Measurements from ENCODE around the gene ARHGEF37.
"Not testable (repeated sequence)": the region's sequence is repeated elsewhere in the genome, so short reads cannot be mapped to it uniquely, and the experiment has no call there.

ARHGEF37 gene

DNA sequence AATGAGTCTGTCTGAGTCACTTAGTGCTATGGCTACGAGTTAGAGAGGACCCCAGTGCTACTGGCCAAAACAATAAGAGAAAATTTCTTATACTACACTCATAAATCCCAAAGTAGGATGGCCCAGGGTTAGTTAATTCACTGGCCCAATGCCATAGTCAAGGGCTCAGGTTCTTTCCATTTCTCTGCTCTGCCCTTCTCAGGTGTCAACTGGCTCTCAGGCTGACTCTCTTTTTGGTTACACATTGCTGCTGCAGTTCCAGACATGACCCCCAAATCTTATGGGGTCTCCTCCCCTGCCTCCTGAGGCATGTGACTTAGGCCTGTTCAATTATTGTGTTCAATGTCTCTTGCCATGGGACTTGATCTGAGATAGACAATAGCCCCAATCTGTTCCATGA is 70.4 kb downstream of the ARHGEF37 start:
- DNase-seq: no peak

DNA sequence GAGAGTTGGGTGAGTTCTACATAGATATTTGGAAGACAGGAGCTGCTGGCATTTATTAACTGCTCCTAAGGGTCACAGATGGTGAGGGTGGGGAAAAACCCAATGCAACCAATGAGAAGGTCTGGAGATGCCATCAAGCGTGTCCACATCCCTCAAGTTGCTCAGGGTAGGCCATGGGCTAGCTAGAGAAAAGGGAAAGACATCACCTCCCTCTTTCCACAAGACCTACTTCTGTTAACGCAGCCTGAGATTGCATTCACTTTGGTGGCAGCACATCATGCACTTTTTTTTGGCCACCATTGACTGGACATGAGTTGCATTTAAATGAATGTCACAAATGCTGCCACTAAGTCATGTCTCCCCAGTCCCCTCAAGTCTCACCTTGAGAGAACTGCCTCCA is 71.4 kb downstream of the ARHGEF37 start:
- no peak for DNase-seq

DNA sequence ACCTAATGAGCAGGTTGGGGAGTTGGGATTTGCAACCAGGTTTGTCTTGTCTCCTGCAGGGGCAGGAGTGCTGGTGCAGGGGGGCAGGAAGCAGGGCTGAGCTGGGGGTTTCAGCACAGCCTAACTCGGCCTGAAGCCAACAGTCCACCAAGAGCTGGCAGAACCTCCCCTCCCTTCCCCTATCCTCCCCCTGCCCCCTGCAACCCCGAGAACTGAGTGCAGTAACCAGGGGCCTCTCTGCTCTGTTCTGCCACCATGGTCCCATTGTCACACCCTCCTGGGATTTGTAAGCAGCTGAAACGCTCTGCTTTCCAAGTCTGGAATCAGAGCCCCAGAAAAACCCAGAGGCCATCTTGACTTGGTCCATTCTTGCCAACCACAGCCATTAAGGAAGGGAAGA is 72.9 kb downstream of the ARHGEF37 start:
- no peak for DNase-seq

DNA sequence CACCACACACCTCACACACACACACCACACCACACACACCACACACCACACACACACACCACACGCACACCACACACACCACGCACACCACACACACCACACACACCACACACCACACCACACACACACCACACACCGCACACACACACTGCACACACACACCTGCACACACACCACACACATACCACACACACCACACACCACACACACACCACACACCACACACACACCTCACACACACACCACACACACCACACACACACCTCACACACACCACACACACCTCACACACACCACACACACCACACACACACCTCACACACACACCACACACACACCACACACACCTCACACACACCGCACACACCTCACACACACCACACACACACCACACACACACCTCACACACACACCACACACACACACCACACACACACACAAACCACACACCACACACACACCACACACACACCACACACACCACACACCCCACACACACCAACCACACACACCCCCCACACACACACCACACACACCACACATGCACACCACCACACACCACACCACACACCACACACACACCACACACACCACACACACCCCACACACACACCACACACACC is 73.7 kb downstream of the ARHGEF37 start:
- no peak for DNase-seq

DNA sequence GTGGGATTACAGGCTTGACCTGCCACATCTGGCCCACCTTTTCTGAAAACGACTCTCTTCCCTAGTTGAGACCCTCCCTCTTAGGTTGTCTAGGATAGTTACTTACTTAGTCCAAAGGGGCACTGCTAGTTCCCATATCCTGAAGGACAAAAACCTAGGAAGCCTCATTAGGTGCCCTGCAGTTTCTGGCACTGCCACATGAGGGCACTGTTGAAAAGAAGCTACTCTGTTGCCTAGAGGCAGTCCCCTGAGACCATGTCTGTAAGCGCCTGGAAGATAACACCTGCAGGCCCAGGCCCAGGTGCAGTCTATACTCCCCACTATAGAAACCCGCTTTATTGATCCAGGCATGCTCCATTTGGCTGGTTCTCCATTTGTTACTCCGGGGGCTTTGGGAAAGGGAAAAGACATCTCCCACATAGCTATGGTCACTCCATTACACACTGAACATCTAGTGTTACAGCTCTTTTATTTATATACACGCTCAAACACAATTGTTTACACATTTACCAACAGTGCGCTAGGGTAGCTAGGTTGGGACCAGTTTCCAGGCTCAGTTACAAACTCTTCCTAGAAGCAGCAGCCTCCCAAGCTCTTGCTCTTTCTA is 75.4 kb downstream of the ARHGEF37 start:
- no peak for DNase-seq

DNA sequence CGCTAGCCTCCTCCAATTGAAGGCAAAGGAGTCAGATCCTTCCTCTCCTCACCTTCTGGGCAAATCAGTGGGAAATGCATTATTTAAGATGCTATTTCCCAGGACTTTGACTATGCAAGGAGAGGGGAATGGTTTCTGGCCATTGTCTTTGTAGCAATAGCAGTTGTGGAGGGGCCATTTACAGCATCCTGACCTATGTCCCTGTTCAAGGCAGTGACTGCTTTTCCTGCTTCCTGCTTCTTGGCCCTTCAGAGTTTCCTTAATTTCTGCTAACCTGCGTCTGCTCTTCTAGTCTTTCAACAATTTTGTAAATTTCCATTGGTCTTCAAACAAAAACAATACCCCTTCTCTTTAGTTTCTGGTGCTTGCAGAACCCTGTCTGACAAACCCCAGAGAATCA is 76.0 kb downstream of the ARHGEF37 start:
- DNase-seq: no peak

DNA sequence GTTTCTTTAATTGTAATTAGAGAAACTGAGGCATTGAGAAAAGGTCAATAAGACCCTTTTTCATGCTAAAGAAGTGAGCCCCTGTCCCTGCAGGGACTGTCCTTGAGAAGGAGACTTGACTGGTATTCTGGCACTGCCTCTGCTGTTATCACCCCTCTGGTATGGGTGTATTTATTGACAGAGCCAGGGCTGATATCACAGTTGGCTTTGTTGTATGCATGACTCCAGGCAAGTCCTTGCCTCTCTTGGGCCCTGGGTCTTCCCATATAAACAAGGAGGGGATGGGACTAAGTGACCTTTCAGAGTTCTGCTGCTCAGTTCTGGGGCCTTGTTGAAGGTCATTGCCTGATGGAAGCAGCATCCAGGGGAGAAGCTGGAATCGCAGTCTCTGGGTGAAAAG is 77.0 kb downstream of the ARHGEF37 start:
- DNase-seq: no peak

DNA sequence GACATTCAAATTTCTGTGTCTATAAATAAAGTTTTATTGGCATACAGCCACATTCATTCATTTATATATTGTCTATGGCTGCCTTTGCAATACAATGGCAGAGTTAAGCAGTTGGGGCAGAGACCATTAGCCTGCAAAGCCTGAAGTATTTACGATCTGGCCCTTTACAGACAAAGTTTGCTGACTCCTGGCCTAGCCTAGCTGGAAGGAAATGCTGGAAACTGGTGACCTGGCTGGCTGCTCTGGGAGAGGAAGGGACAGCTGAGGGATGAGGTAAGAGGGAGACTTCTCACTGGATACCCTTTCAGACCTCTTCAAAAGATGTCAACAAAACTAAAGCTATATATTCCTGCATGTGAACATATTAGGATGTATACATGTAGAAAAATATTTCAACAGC is 82.8 kb downstream of the ARHGEF37 start:
- DNase-seq: no peak

DNA sequence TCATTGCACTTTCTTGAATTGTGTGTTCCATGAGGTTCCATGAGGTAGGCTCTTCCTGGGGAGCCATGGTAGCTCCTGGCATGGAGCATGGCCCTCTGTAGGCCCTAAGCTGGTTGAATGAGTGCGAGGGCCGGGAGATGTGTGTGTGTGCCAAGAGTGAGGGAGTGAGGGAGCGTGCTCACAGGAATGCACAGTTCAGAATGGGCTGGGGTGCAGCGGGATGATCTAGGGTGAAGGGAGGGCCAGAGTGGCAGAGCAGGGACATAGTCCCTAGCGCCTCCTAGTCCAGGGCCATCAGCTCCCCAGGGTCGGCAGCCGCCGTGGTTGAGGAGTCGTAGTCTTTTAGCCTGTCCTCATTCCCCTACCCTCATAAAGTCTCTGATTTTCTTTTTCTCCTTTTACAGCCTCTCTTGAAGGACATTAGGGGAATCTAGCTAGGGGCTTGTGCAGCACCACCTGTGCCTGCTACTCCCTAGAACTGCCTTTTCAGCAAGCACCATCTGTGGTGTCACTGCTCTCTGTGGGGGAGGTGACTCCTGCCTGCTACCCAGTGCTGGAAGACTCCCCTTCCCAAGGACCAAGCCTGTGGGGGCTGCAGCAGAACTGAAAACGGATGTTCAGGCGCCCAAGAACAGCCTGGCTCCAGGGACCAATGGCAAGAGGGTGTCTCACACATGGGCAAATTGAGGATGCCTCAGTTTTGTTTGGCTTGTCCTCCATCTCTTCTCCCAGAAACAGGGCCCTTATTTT is 83.5 kb downstream of the ARHGEF37 start:
- no peak for DNase-seq

DNA sequence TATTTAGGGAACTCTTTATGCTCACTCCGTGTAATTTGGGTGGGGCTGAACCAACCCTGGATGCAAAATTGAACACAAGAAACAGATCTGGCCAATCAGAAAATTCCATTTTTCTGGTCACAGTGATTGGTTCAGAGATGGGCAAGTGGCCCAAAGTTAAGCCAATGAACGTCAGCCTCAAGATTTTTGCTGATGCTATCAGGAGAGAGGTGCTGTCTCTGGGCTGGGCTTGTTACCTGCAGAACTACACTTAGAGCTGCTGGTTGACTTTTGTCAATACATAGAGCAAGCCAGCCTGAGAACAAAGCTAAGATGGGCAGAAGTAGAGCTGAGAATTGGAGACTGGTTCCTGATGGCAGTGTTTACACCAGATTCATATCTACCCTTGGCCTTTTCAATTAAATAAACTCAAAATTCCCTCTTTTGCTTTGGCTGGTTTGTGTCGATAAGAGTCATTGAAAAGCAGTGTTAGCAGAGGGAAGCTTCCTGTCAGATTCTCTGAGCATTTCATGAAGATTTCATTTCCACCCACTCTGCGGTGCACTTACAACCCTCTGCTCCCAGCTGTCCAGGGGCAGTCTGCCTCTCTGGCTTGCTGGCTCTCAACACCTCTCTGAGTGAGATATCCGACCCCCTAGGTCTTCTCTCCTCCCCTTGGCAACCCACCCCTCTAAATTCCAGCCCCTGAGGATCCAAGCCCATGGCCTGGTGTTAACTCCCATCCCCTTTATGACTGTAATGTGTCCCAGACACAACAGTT is 84.3 kb downstream of the ARHGEF37 start:
- no peak for DNase-seq

DNA sequence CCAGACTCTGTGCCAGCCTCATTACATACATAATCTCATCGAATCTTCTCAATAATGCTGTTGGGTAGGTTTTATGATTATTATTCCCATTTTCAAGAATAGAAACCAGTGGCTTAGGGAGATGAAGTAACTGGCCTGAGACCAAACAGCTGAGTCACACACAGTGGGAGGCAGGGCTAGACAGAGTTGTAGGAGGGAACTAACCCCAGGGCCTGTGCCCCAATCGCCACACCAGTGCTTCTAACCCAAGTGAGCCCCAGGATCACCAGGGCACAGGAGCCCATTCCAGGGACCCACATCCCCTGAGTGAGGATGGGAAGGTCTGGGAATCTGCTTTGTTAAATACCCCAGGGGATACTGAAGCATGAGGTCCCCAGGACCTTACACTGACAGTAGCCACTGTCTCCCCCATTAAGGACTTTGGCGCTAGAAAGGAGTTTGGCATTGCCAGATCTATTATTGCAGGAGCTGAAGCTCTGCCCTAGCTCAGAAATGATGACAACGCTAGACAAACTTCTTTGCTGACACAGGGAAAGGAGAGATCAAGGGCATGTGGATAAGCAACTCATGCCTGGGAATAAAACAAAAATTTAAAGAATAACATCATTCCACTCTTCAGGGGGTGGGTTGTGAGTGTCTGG is 85.0 kb downstream of the ARHGEF37 start:
- DNase-seq: no peak

DNA sequence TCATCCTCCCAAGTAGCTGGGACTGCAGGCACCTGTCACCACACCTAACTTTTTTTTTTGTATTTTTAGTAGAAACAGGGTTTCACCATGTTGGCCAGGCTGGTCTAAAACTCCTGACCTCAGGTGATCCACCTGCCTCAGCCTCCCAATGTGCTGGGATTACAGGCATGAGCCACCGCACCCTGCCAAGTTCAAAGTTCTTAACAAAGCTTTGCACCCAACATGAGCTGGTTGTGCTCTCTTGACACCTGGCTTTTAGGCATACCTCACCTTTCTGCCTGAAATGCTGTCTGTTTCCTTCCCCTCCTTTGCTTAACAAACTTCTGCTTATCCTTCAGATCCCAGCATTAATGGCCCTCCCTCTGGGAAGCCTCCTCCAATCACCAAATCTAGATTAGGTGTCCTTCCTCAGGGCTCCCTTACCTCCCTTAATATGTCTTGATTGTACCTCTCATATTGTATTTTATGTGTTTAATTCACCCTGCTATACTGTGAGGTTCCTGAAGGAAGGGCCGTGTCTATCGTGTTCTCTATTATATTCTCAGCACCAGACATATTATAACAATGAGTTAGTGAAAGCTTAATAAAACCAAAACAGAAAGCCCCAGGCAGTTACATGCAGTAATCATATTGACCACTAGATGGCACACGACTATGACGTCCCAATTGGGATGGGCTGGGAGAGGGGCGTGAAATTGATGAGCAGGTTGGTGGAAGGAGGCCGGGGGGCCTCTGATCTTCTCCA is 86.0 kb downstream of the ARHGEF37 start:
- no peak for DNase-seq

DNA sequence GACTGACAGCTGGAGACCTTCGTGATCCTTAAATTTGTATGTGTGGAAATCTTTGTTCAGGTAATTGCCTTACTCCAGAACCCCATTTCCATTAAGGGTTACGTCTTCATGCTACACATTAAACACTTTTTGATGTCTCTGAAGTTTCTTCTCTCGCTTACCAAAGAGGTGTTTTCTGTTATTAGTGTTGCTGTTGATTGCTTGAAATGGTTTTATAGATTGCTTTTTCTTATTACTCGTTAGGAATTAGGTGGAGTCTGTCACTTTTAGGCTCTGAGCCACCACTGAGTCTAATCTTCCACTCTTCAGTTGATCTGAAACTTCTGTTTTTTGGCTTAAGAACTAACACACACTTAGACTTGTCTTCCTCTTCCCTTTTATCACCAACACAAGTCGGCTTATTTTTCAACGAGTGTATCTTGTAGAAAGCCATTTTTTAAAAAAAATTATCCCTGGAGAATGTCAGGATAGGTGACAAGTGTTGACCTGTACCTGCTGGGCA is 86.6 kb downstream of the ARHGEF37 start:
- no peak for DNase-seq

DNA sequence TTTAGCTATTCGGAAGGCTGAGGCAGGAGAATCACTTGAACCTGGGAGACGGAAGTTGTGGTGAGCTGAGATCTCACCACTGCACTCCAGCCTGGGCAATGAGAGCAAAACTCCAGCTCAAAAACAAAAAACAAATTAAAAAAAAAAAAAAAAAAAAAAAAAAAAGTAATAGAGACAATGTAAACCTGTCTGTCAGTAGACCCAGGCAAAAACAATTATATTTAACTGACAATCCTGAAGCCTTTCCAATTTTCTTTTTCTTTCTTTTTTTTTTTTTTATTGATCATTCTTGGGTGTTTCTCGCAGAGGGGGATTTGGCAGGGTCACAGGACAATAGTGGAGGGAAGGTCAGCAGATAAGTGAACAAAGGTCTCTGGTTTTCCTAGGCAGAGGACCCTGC is 88.0 kb downstream of the ARHGEF37 start:
- not testable (repeated sequence) for DNase-seq

DNA sequence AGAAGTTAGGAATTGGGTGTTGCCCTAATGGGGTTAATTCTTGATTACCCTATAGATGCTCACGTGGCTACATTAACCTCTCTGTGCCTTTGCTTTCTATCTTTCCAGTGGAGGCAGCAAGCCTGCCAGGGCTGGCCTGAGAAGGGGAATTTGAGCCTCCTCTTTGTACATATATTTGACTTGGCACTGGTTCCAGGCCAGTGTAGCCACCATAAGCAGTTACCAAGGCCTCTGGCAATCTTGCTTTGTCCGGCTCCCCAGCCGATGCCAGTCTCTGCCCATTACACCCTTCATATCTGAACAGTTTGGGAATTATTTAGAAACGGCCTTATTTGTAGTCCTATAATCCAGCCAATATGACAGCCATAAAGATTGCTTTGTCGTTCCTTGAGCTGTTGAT is 90.2 kb downstream of the ARHGEF37 start:
- no peak for DNase-seq

DNA sequence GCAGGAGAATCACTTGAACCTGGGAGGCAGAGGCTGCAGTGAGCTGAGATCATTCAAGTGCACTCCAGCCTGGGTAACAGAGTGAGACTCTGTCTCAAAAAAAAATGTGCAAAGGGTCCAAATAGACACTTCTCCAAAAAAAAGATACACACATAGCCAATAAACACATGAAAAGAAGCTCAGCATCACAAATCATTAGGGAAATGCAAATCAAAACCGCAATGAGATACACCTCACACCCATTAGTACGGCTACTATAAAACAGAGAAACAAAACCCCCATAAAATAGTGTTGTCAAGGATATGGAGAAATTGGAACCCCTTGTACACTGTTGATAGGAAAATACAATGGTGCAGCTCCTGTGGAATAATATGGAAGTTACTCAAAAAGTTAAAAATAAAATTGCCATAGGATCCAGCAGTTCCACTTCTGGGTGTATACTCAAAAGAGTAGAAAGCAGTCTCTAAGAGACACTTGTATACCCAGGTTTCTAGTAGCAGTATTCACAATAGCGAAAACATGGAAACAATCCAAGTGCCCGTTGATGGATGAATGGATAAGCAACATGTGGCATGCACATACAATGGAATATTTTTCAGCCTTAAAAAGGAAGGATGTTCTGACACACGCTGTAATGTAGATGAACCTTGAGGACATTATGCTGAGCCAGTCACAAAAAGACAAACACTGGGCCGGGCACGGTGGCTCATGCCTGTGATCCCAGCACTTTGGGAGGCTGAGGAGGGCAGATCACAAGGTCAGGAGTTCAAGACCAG is 91.6 kb downstream of the ARHGEF37 start:
- DNase-seq: no peak

DNA sequence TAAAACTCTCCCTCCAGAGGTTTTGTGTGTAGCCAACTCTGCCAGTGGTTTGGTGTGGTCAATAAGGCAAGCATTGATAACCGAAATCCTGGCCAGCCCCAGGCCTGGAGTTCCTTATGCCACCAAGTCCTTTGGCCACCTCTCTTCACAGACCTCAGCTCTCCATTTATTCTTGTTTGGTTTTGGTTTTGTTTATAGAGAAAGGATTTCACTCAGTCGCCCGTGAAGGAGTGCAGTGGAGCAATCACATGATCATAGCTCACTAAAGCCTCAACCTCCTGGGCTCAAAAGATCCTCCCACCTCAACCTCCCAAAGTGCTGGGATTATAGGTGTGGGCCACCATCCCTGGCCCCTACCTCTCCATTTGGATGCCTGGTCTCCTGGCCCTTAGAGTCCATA is 93.4 kb downstream of the ARHGEF37 start:
- DNase-seq: no peak

DNA sequence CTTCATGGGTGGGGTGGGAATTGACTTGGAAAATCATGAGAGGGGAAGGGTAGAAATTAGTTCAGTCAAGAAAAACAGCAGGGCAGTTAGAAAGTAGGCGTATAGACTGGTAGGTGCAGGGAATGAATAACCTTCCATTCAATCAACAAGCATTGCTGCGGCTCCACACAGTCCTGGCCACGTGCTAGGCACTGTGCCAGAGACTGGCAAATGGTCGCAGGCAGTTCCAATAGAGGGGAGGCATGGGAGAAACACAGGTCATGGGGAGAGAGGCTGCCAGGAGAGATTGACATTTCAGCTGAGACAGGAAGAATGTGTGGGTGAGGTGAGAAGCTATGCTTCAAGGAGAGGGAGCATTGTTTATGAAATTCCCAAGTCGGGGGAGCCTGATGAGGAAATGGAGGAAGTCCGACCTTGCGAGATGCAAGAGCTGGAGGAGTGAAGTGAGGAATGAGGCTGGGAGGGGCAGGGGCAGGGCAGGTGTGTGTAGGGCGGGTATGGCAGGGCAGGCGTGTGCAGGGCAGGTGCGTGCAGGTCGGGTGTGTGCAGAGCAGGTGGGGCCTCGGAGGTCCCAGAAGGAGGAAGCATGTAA is 94.4 kb downstream of the ARHGEF37 start:
- no peak for DNase-seq

DNA sequence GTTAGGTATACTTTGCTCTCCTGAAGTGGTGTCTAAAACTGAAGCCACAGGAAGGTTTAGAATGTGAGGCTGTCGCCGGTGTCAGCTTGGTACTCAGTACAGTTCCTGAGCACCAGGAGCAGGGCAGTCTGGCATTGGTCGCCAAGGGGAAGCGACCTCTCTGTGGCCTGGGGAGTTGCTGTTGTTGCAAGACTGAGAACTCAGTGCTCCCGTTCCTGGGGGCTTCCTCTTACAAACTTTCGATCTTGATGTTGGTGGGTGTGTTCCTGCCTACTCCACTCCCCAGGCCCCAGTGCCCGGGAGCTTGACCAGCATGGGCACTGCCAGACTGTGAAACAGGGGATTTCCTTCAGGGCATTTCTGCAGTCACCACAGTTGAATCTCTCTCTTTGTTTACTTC is 96.4 kb downstream of the ARHGEF37 start:
- no peak for DNase-seq

DNA sequence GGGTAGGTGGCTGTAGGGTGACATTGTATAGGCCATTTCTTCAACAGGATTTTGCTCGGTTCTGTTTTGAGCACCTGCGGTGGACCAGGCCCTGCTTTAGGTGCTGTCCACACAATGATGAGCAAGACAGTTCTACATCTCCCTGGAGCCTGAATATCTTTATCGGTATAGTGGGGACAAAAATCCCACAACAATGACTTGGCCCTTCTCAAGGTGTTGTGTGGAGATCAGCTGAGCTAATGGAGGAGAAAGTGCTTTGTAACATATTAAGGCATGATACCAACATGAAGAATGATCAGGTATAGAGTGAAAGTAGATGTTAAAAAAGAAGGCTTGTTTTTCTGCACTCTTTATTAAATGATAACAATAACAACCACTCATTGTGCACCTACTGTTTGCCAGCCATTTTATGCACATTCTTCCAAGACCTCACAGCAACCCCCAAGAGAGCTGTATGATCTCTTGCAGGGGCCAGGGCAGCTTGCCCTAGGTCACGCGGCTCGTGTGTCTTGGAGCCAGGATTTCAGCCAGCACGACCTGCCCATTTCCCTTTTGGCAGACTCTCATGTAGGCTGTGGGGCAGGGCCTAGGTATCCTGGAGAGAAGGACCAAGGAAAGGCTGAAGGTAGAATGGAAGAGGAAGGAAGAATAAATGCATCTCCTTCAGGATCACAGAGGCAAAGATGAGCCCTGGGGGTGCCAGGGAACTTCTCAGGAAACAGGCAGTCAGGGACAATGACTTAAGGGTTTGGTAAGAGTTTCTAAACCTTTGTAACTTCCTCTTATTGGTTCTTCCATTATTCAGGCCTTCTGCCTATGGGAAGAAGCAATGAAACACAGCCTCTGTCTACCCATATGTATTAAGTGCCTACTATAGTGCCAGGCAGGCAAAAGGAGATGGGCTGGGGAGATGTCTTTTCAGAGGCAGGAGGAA is 98.8 kb downstream of the ARHGEF37 start:
- DNase-seq: no peak
